GM18519 (cell line): ENCODE measurements around the gene INO80C.

Experiments
- ATAC-seq: cut with Tn5 transposase; IDR thresholded peaks from one replicate; pipeline ENCODE4 v1.9.1; 2021; ENCODE audit warnings: mild to moderate bottlenecking, moderate library complexity; ENCODE audit not compliant: unreplicated experiment, low FRiP score

The INO80C gene

DNA sequence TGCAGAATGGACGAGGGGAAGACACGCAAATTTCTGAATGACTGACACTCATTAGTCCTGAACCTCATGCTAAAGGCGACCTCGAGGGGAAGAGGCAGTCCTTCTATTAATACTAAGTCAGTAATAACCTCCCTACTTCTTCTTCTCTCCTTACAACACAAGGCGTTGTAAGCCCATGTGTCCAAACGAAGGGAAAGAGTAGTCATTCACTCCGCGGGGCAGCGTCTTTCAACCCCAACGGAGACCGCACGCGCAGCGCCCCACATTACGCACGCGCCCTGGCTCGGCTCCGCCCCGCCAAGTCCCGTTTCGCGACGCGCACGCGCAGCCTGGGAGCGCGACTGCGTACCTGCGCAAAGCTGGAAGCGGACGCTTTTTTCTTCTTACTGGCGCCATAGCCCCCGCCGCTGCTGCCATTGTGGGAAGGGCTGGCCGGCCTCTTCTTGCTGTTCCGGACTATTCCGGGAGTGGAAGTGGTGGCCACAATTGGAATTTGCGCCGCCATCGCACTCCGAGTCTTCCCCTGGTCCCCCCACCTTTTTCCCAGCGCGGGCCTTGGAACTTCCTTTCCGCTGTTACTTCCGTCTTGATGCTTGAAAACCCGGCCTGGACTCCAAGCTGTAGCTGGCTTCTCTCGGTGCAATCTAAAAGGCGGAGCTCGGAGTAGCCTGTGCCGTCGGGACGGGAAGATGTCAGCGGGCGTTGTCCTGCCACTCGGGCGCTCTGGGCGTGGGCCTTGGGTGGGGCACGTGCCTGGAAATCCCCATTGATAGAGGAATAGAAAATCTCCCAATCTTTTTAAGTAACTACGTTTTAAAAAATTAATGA, at the start of gene INO80C:
Gene INO80C (minus strand): TSS at position 591 of the 828 bp plus-strand sequence. CDS start 86 bp downstream, at position 505.
- ATAC-seq = peak; percentile 77

DNA sequence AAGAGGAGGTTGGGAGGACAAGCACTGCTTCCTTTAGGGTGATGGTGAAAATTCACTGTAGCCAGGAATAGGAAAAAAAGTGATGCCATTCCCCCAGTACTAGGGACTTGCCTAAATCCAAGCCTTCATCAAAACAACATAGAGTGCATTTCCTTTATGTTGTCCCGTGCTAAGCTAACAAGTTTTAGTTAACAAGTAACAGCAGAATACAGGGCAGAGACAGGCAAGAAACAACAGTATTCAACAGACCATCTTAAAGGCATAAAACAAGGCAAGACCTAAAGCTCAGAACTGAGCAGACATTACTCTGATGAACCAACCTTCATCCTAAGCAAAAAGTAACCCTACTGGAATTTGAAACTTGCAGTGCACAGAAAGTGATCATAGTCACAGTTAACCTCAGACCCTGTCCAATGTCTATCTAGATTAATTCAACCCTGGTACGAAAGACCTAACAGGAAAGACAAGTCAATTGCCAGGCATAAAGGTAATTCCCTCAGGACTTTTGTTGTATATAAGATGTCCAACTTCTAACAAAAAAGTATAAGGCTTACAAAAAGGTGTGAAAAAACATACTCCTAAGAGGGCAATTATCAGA, 49.3 kb upstream of the INO80C start:
- no peak for ATAC-seq

DNA sequence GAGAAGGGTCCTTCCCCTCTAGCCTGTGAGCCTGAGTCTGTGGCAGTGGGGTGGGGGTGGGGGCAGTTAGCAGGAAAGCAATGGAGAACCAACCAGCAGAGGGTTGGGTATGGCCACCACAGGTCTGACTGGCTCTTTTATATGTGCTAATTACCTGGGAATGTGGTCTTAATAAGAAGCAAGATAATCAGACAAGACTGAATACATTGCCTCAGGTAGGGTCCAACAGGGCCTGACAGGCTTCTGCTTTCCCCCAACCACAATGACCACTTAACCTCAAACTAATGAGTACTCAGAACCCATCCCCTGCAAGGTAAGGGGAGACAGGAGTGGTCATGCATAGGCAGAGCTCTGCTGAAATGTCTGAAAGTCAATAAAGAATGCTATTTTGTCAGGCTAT, 44.6 kb upstream of the INO80C start:
- ATAC-seq = no peak

DNA sequence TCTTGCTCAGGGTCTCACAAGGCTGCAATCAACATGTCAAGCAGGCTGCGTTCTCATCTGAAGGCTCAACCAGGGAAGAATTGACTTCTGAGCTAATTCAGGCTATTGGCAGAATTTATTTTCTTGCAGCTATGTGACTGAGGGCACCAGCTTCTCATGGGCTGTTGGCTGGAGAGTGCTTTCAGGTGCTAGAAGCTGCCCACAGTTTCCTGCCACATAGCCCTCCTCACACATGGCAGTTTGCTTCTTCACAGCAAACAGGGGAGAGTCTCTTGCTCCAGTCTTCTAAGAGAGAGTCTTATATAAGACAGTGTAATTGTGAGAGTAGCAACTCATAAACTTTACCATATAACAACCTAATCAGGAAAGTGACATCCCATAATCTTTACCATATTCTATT, 37.5 kb upstream of the INO80C start:
- ATAC-seq = no peak

DNA sequence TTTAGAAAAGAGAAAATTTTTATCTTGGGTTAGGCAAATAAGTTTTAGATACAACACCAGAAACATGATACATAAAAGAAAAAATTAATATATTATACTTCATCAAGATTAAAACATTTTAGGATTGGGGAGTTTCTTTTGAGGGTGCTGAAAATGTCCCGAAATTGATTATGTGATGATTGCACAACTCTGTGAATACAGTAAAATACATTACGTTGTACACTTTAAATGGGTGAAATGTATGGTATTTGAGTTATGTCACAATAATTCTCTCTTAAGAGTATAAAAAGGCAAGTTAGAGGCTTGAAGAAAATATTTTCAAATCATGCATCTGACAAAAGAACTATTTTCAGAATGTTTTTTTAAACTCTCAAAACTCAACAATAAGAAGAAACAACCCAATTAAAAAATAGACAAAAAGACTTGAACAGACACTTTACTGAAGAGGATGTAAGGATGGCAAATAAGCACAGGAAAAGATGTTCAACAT, 36.2 kb upstream of the INO80C start:
- no peak for ATAC-seq

DNA sequence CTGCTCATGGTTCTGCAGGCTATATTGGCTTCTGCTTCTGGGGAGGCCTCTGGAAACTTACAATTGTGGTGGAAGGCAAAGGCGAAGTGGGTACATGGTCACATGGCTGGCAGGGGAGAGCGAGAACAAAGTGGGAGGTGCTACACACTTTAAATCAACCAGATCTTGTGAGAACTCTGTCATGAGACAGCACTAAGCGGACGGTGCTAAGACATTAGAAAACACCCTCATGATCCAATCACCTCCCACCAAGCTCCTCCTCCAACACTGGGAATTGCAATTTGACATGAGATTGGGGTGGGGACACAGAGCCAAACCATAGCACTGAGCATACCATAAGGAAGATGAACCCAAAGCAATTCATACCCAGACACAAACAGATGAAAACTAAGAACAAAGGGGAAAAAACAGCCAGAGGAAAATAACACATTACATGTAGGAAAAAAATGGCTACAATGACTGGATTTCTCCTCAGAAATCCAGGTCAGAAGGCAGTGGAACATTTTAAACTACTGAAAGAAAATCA, 31.1 kb upstream of the INO80C start:
- ATAC-seq = no peak

- ATAC-seq = no peak
These were observed 28.8 kb upstream of the INO80C start for GRCh38 chr18:35526495-35527059.

DNA sequence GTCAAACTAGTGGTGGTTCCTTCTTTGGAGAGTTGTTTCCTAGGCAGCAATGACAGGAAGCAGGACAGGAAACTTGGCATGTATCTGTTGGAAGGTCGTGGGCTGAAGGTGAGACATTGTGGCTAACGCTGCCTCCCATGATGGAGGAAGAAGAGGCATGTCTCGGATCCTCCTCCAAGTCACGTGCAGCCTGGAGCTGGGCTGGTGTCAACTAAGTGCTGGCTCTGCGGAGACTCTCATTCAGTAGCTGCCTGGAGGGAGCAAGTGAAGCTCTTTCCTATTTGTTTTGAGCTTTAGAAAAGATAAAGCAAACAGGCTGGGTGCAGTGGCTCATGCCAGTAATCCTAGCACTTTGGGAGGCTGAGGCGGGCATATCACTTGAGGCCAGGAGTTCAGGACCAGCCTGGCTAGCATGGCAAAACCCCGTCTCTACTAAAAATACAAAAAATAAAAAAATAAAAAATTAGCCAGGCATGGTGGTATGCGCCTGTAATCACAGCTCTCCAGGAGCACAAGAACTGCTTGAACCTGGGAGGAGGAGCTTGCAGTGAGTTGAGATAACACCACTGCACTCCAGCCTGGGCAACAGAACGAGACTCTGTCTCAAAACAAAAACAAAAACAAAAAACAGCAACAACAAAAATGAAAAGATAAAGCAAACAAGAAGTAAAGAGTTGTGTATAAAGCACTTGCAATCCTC, 28.2 kb upstream of the INO80C start:
- no peak for ATAC-seq

- no peak for ATAC-seq
These were observed 26.5 kb upstream of the INO80C start for GRCh38 chr18:35524226-35524625.

DNA sequence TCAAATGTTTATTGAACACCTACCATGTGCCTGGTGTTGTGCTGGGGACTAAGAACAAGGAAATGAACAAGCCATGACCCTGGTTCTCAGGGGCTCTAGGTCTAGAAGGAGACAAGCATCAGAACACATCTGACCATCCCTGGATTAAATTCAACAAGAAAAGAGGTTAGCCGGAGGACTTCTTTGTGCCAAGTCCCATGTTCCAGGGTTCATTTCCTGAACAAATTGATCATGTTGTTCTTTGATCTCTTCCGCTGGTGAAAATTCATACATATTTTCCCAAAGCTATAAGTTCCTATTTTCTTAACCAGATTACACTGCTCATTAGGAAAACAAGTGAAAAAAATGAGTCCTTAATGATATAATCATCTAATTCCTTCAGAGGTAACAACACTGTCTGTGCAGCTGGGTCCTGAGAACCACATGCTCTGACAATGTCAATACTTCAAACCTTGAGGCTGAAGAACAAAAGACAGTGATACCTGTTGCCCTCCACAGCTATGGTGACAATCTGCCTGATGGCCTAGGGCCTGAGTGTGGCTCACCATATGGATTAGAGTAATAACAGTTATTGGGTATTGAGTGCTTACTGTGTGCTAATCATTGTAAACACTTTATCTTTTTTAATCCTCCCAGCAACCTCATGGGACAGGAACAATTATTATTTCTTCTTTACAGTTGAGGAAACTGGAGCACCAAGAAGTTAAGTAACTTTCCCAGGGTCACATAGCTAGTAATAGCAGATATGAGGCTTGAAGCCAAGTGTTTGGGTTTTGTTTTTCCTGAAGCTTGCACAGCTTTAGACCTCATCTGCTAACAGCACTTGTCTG, 24.6 kb upstream of the INO80C start:
- ATAC-seq = no peak

- ATAC-seq = no peak
These were observed 23.4 kb upstream of the INO80C start for GRCh38 chr18:35521133-35521532.

GRCh38 chr18:35519148-35519899, 21.6 kb upstream of the INO80C start:
- no peak for ATAC-seq

GRCh38 chr18:35517715-35518114, 20.0 kb upstream of the INO80C start:
- no peak for ATAC-seq

- ATAC-seq = no peak
These were observed 19.0 kb upstream of the INO80C start for GRCh38 chr18:35516789-35517188.

DNA sequence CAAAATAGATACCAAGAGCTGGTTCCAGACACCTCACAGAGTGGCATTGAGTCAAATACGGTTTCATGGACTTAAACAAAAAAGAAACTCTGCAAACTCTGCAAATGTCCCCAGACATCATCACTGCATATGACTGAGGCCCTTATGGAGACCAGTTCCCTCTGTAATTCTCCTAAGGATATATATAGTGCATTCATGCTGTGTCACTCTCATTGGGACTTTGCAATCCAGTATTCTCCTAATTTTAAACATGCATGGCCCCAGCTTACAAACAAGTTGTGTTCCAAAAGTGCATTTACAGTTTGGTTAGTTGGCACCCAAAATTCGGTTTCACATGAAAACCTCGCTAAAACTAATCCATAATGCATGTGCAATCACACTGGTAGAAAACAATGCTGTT, 18.6 kb upstream of the INO80C start:
- ATAC-seq = no peak

GRCh38 chr18:35515460-35516130, 17.8 kb upstream of the INO80C start:
- no peak for ATAC-seq

GRCh38 chr18:35514752-35515459, 17.1 kb upstream of the INO80C start:
- no peak for ATAC-seq

GRCh38 chr18:35514283-35514682, 16.5 kb upstream of the INO80C start:
- ATAC-seq = no peak
